IMR-90 (cell line): ENCODE results near the gene CHRNG. TPM values are rescaled to one million over a fixed set of nuclear protein-coding genes. Genes with fewer than 3 reads are reported as not detected.

Experiments
- ATAC-seq: fragments of 200-7000 bp; cut with Tn5 transposase; 2 replicates; pipeline ENCODE4 v1.9.1; 2020; ENCODE audit warnings: low read depth, mild to moderate bottlenecking, moderate library complexity
- BruUV-seq: library from RNA; stranded (reverse); fragments of 400-500 nt; replicated peaks from 2 replicates; lab custom pipeline; 2021; lab: Mats Ljungman, UMichigan
- CTCF ChIA-PET: fragments of 300-600 bp; formaldehyde crosslinking; extraction: SDS; loops from one replicate; lab custom pipeline; 2021; ENCODE audit warnings: antibody characterized with exemption; lab: Yijun Ruan, JAX
- POLR2A ChIA-PET: fragments of 300-600 bp; sonication (Branson Sonifier 250); formaldehyde crosslinking; loops from one replicate; lab custom pipeline; 2022; ENCODE audit warnings: antibody characterized with exemption; ENCODE audit not compliant: unreplicated experiment; lab: Charles Lee
- DNase-seq: peaks from one replicate; pipeline ENCODE4 v3.0.0; 2013
- H2AFZ ChIP-seq: replicated peaks from 2 replicates; pipeline ENCODE3; 2013; ENCODE audit warnings: low read length, mild to moderate bottlenecking; ENCODE audit not compliant: poor library complexity
- H2AK5ac ChIP-seq: 2 replicates; pipeline ENCODE4 v1.6.1; 2013; ENCODE audit warnings: low read depth, low read length, inconsistent platforms
- H2AK9ac ChIP-seq: replicated peaks from 2 replicates; pipeline ENCODE3; 2013; ENCODE audit warnings: mild to moderate bottlenecking, low read depth, low read length, moderate library complexity; ENCODE audit not compliant: poor library complexity
- H2BK120ac ChIP-seq: 2 replicates; pipeline ENCODE4 v1.6.1; 2013; ENCODE audit warnings: low read depth, low read length, inconsistent platforms
- H2BK15ac ChIP-seq: 3 replicates; pipeline ENCODE4 v1.6.1; 2013; ENCODE audit warnings: low read depth, low read length, inconsistent platforms
- H2BK20ac ChIP-seq: 2 replicates; pipeline ENCODE4 v1.6.1; 2013; ENCODE audit warnings: low read depth, mild to moderate bottlenecking, inconsistent platforms, low read length, moderate library complexity
- H2BK5ac ChIP-seq: 2 replicates; pipeline ENCODE4 v1.6.1; 2013; ENCODE audit warnings: mild to moderate bottlenecking, low read depth, low read length, inconsistent platforms; ENCODE audit not compliant: poor library complexity, severe bottlenecking
- H3K14ac ChIP-seq: replicated peaks from 2 replicates; pipeline ENCODE4 v1.6.1; 2013; ENCODE audit warnings: low read depth, low read length, inconsistent platforms
- H3K18ac ChIP-seq: 2 replicates; pipeline ENCODE4 v1.6.1; 2013; ENCODE audit warnings: low read depth, low read length, control low read depth
- H3K23ac ChIP-seq: 2 replicates; pipeline ENCODE4 v1.6.1; 2013; ENCODE audit warnings: low read depth, low read length, inconsistent platforms
- H3K27ac ChIP-seq: 2 replicates; pipeline ENCODE4 v1.5.1; 2013; ENCODE audit warnings: mild to moderate bottlenecking, control low read depth, low read length; ENCODE audit not compliant: insufficient read depth
- H3K27me3 ChIP-seq: 2 replicates; pipeline ENCODE4 v1.6.1; 2013; ENCODE audit warnings: low read length; ENCODE audit not compliant: control insufficient read depth, insufficient read depth
- H3K36me3 ChIP-seq: 2 replicates; pipeline ENCODE4 v1.6.1; 2013; ENCODE audit warnings: low read length, mixed read lengths; ENCODE audit not compliant: control insufficient read depth, insufficient read depth
- H3K4ac ChIP-seq: 2 replicates; pipeline ENCODE4 v1.6.1; 2013; ENCODE audit warnings: low read depth, low read length, inconsistent platforms
- H3K4me1 ChIP-seq: 2 replicates; pipeline ENCODE4 v1.6.1; 2013; ENCODE audit warnings: low read length, mixed read lengths; ENCODE audit not compliant: control insufficient read depth, insufficient read depth
- H3K4me2 ChIP-seq: 2 replicates; pipeline ENCODE4 v1.6.1; 2013; ENCODE audit warnings: low read depth, mild to moderate bottlenecking, control low read depth, low read length, moderate library complexity
- H3K4me3 ChIP-seq: 2 replicates; pipeline ENCODE4 v1.5.1; 2013; ENCODE audit warnings: low read depth, mild to moderate bottlenecking, control low read depth, low read length, moderate library complexity; ENCODE audit not compliant: insufficient read depth
- H3K56ac ChIP-seq: 2 replicates; pipeline ENCODE4 v1.6.1; 2013; ENCODE audit warnings: low read length, inconsistent platforms; ENCODE audit not compliant: insufficient read depth; ENCODE audit errors: extremely low read depth
- H3K79me1 ChIP-seq, 2 experiments: 2 replicates each; pipeline ENCODE4 v1.6.1; 2013; ENCODE audit warnings: low read length in 2 of 2, inconsistent platforms in 1 of 2, low read depth in 1 of 2
- H3K9ac ChIP-seq: 2 replicates; pipeline ENCODE4 v1.6.1; 2013; ENCODE audit warnings: low read depth, low read length, control low read depth
- H3K9me1 ChIP-seq: 2 replicates; pipeline ENCODE4 v1.6.1; 2013; ENCODE audit warnings: low read length, inconsistent platforms; ENCODE audit not compliant: insufficient read depth
- H3K9me3 ChIP-seq: 2 replicates; pipeline ENCODE4 v1.6.1; 2013; ENCODE audit warnings: low read length; ENCODE audit not compliant: control insufficient read depth, insufficient read depth
- H4K20me1 ChIP-seq: 2 replicates; pipeline ENCODE4 v1.6.1; 2013; ENCODE audit warnings: low read length, inconsistent platforms; ENCODE audit not compliant: insufficient read depth
- H4K5ac ChIP-seq: 2 replicates; pipeline ENCODE4 v1.6.1; 2013; ENCODE audit warnings: mild to moderate bottlenecking, low read depth, low read length, control low read depth
- H4K8ac ChIP-seq, 2 experiments: 2 replicates each; pipeline ENCODE4 v1.6.1; 2013; ENCODE audit warnings: low read depth in 2 of 2, low read length in 2 of 2, control low read depth in 1 of 2, inconsistent platforms in 1 of 2
- H4K91ac ChIP-seq: 2 replicates; pipeline ENCODE4 v1.6.1; 2013; ENCODE audit warnings: low read depth, low read length, inconsistent platforms; ENCODE audit not compliant: insufficient read depth
- BHLHE40 ChIP-seq: fragments of 150-350 bp; IDR thresholded peaks from 2 replicates; pipeline ENCODE4 v1.6.1; 2016; ENCODE audit warnings: mild to moderate bottlenecking, low read depth, low read length
- MAFK ChIP-seq: IDR thresholded peaks from 2 replicates; pipeline ENCODE4 v1.6.1; 2012; ENCODE audit warnings: low read depth, low read length, improper control_type of control experiment
- RAD21 ChIP-seq: IDR thresholded peaks from 2 replicates; pipeline ENCODE4 v1.6.1; 2012; ENCODE audit warnings: low read length, improper control_type of control experiment
- WGBS, 2 experiments: methylation state at CpG; one replicate each; pipeline versions ENCODE4 v1.1.5 to v1.1.7; 2013; ENCODE audit warnings: missing lambda C conversion rate in 2 of 2; ENCODE audit not compliant: insufficient read length in 1 of 2; ENCODE audit errors: extremely low coverage in 2 of 2; 5-methylcytosine and 5-hydroxymethylcytosine counted together
- dilution Hi-C: fragments of 300-500 bp; cut with HindIII; formaldehyde crosslinking; loops from one replicate; pipeline ENCODE4 v1.14.3; 2018; ENCODE audit warnings: low sequenced_read_pairs; ENCODE audit not compliant: unreplicated experiment
- in situ Hi-C: fragments of 300-500 bp; cut with MboI; formaldehyde crosslinking; loops from 3 replicates; pipeline ENCODE4 v1.14.3; 2019; ENCODE audit warnings: low sequenced_read_pairs, inconsistent platforms, mixed read lengths
- intact Hi-C: fragments of 100-400 bp; cut with micrococcal nuclease; formaldehyde crosslinking; loops from 2 replicates; pipeline ENCODE4 v1.10.0; 2022
- polyA plus RNA-seq, 3 experiments: library from polyadenylated mRNA; depleted of rRNA; stranded (reverse); fragments of >200 nt; gene quantifications; 2 replicates each; pipeline ENCODE4 v1.2.3, GENCODE V29; 2012; ENCODE audit warnings: low replicate concordance in 1 of 3
- total RNA-seq: library from RNA; depleted of rRNA; stranded (reverse); fragments of >200 nt; gene quantifications from 2 replicates; pipeline ENCODE4 v1.2.3, GENCODE V29; 2012
- TF ChIP-seq, protein P1 (sequence below): conservative IDR thresholded peaks from 2 replicates; pipeline ENCODE4 v1.5.1; 2012; ENCODE audit warnings: mild to moderate bottlenecking, low read depth, low read length, improper control_type of control experiment

The CHRNG gene
- total and polyA plus RNA-seq, 2 of the 4 experiments (the other 2 are of a cell fraction) = not detected

DNA sequence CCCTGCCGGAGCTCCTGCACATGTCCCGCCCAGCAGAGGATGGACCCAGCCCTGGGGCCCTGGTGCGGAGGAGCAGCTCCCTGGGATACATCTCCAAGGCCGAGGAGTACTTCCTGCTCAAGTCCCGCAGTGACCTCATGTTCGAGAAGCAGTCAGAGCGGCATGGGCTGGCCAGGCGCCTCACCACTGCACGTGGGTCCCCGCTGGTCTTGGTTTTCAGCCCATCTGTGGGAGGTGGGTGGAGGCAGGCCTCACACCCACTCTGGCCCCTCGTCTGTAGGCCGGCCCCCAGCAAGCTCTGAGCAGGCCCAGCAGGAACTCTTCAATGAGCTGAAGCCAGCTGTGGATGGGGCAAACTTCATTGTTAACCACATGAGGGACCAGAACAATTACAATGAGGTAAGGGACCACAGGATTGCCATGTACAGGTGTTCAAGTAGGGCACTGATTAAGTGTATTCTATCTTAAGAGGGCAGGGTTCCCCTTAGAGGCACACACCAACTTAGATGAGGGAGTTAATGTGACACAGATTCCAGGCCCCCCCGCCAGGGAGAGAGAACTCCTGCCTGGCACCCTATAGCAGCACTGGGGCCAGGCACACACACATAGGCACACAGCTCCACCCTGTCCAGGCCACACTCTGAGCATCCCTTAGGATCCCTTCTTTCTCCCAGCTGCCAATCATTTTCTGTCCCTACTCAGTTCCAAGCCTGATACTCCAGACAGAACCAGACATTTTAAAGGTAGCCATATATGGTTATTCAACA is 5.4 kb upstream of the CHRNG start (continued):
- no peak for TF ChIP-seq BHLHE40

DNA sequence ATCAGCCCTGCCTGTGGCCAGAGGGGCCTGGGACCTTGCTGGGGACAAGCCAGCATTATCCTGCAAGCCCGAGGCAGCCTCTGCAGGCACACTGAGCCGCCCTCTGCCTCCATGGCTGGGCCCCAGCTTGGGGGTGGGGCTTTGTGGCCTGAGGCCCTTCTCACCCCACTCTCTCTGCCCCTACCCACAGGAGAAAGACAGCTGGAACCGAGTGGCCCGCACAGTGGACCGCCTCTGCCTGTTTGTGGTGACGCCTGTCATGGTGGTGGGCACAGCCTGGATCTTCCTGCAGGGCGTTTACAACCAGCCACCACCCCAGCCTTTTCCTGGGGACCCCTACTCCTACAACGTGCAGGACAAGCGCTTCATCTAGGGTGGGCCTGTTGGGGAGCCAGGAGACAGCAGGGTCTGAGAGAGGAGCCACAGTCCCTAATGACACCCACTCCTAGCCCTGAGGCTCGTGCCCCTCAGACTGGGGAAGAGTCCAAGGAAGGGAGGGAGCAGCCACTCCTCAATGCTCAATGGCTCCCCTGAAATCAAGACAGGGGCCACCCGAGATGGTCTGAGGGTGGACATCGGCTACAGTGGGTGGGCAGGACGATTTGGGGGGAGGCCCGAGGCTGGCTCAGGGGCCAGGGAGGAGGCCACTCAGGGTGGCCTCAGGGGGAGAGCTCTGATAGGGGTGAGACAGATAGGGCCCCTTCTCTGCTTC is 4.4 kb upstream of the CHRNG start:
- no TSS peak for BruUV-seq

More for the DNA sequence above, 4.4 kb upstream of the CHRNG start:
- Histone ChIP-seq H3K9me3 (peaks cover 6% of the 10 kb centered on the region), H3K27me3 (peaks cover 19% of the 10 kb centered on the region), H4K20me1 (no peaks in the 10 kb centered on the region), H3K79me1 (no peaks in the 10 kb centered on the region), H2BK120ac (no peak overlapping the region), H3K4ac (no peak overlapping the region), H3K14ac (no peak overlapping the region), H3K36me3 (no peaks in the 10 kb centered on the region), H2BK5ac (no peak overlapping the region), H3K4me2 (no peak overlapping the region), H4K91ac (no peak overlapping the region), H3K56ac (no peak overlapping the region), H2BK15ac (no peak overlapping the region), H2AFZ (no peak overlapping the region), H4K5ac (no peak overlapping the region), H4K8ac (no peak overlapping the region), H3K4me1 (no peaks in the 10 kb centered on the region; the same call in 1 of the 2 replicates), H3K23ac (no peak overlapping the region), H3K18ac (no peak overlapping the region), H2AK9ac (peak overlapping the region; percentile 72), H3K9ac (no peak overlapping the region), H3K9me1 (no peaks in the 10 kb centered on the region), H3K4me3 (no peak overlapping the region), H2AK5ac (no peak overlapping the region), H3K27ac (no peak overlapping the region), H2BK20ac (no peak overlapping the region)
- ChIA-PET CTCF (no interaction called here), POLR2A (no interaction called here)
- no peak for TF ChIP-seq MAFK
- TF ChIP-seq, protein P1, sequence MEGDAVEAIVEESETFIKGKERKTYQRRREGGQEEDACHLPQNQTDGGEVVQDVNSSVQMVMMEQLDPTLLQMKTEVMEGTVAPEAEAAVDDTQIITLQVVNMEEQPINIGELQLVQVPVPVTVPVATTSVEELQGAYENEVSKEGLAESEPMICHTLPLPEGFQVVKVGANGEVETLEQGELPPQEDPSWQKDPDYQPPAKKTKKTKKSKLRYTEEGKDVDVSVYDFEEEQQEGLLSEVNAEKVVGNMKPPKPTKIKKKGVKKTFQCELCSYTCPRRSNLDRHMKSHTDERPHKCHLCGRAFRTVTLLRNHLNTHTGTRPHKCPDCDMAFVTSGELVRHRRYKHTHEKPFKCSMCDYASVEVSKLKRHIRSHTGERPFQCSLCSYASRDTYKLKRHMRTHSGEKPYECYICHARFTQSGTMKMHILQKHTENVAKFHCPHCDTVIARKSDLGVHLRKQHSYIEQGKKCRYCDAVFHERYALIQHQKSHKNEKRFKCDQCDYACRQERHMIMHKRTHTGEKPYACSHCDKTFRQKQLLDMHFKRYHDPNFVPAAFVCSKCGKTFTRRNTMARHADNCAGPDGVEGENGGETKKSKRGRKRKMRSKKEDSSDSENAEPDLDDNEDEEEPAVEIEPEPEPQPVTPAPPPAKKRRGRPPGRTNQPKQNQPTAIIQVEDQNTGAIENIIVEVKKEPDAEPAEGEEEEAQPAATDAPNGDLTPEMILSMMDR = no peak
- no peak for TF ChIP-seq RAD21
- no CpG with 5 or more reads among the region's 14 CpGs for WGBS, 2 experiments
- dilution Hi-C loops (no loop called here), in situ Hi-C loops (no loop called here), intact Hi-C loops (no loop called here)
- no peak for ATAC-seq
- no peak for DNase-seq
